ENCODE data around the gene FSIP2.

GRCh38 chr2:185854885-185855284 lies 116.3 kb downstream of the FSIP2 start:
- TF ChIP-seq CTCF (conservative IDR thresholded peaks at IDR 0.05; ENCODE audit: low read depth, low read length) (no peak), EZH2 (IDR thresholded peaks at IDR 0.05; ENCODE audit: low read length, unreplicated experiment) (no peak)

Data from PC-3 (cell line).